DMS153 (cell line): ENCODE data around the gene RHBDL3.
"Not testable (repeated sequence)": the region's sequence is repeated elsewhere in the genome, so short reads cannot be mapped to it uniquely, and the experiment has no call there.

Experiments used
- DNase-seq: peaks from one replicate; lab custom pipeline; 2025; lab: John Stamatoyannopoulos, UW

RHBDL3 gene, protein sequence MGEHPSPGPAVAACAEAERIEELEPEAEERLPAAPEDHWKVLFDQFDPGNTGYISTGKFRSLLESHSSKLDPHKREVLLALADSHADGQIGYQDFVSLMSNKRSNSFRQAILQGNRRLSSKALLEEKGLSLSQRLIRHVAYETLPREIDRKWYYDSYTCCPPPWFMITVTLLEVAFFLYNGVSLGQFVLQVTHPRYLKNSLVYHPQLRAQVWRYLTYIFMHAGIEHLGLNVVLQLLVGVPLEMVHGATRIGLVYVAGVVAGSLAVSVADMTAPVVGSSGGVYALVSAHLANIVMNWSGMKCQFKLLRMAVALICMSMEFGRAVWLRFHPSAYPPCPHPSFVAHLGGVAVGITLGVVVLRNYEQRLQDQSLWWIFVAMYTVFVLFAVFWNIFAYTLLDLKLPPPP

DNA sequence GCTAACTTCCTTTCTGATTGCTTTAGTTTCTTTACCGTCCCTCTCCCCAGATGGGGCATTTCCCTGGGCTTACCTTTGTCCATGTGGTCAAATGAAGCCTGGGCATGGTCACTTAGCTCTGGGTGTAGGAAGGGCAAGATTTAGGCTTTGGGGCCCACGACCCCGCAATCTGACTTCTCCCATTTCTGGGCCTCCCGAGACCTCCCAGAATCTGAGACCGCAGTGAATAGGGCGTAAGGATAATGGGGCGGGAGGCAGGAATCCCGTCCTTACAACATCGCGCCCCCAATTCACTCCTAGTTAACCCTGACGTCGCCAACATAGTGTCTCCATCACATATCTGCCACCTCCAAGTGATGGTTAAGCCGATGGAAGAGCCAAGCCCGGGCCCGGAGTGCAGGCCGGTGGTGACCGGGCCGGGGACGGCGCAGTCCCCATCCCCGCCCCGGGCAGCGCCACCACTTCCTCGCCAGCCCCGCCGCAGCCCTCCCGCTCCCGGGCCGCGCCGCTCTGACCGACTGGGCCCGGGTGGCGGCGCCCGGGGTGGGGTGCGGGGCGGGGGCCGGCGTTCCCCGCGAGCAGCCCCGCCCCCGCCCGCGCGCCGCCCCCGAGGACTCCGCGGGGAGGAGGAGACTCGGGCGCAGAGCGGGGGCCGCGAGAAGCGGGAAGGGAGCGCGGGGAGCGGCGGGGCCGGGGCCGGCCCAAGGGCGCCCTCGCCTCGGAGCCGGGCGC lies at the start of gene RHBDL3:
Gene RHBDL3, plus strand, starts transcription at position 641 of the 732 bp plus-strand sequence. CDS start 358 bp downstream, outside the sequence.
- no peak for DNase-seq

DNA sequence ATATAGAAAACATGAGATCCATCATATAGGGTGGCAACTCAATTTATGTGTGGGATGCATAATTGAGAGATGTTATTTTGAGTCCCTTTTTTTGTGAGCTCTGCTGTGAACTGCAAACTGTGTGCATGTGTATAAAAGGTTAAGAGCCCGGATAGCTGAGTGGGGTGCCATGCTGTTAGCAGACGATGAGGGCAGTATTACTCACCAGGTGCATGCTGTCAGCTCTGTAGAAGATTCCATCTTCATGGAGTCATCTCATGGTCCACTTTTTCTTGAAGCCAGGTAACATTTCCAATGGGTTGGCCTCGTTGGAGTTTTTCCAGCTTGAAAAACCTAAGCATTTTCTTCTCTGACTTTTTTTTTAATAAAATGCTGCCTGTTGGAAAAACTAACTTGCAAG lies 43.0 kb upstream of the RHBDL3 start:
- no peak for DNase-seq

DNA sequence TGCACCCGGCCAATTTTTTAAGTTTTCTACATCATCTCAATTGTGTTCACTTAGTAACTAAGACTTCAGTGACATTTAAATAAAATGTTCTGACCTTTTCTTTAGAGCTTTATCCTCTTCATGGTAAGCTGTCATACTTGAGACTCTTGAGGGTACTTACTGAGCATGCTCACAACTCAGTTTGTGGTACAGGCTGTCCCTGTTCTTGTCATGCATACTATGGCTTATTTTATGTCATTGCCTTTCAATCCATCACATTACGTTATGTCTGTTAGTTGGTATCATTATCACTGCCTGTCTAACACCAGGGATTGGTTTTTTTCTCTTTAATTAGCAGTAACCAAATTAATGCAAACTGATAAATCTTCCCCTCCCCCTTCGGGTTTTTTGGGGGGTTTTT lies 41.9 kb upstream of the RHBDL3 start:
- no peak for DNase-seq

DNA sequence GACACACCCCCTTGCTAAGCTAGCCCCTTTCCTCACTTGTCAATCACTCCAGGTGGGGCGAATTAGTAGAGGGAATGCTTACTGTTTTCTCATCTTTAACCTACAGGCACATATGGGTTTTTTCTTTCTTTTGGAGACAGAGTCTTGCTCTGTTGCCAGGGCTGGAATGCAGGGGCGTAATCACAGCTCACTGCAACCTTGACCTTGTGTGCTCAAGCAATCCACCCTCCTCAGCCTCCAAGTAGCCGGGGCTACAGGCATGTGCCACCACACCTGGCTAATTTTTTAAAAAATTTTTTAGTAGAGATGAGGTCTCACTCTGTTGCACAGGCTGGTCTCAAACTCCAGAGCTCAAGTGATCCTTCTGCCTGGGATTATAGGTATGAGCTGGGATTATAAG lies 38.7 kb upstream of the RHBDL3 start:
- DNase-seq, result no peak

DNA sequence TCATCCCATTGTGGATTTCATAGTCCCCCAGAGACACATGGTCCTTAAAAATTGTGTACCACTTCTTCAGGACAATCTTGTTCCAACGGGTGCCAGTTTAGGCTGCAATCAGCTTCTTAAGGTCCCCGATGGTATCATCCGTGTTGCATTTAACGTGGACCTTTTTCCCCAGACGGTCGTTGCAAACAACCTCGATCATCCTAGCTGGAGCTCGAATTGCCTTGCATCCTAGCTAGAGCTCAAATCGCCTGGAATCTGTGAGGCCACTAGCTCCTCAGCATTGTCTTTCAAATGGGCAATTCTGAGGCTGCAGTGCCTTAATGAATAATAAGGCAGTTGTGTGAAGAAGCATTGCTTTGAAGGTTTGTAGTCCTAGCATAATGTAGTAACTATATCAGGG lies 37.7 kb upstream of the RHBDL3 start:
- DNase-seq, result no peak

DNA sequence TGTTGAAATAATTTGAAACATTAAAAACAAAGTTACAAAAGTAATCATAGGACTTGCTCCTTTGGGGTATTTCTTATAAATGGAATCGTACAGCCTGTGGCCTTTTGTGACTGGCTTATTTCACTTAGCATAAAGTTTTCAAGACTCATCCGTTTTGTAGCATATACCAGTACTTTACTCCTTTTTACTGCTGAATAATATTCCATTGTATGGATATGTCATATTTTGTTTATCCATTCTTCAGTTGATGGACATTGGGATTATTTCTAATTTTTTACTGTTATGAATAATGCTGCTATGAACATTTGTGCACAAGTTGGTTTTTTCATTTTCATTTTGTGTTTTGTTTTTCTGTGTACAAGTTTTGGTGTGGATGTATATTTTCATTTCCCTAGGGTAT lies 30.0 kb upstream of the RHBDL3 start:
- DNase-seq, result no peak

DNA sequence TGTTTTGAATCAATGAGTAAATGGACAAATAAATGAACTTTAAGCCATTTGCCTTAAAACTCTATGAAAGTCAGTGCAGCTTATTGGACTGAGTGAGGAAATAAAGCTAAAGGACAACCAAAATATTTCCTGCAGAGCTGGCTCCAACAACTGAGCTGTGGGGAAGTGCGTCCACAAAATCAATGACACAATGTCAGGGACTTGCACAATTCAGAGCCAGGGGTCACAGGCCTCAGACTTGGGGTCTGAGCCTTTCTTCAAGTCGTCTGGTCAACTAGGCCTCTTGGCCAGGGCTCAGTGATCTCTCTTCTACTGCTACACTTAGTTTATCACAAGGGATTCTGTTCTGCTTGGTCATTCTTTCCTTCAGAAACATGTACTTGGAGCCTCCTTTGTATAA lies 26.2 kb upstream of the RHBDL3 start:
- no peak for DNase-seq

DNA sequence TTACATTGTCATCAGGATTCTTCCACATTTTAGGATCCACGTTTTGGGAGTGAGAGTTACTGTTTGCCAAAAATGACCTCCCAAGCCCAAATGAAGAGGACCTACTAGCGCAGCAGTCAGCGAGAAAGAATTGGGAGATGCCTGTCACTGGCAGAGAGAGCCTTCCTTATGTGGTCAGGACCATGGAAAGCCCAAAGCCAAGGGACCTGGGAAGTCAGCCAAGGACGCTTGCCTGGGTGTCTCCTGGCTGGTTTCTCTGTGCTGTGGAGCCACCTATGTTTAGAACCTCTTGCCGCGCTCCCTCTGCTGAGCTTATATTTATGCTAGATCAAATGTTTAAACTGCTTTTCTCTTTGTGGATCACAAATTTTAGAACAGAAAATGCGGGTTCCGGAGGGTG lies 24.9 kb upstream of the RHBDL3 start:
- no peak for DNase-seq

DNA sequence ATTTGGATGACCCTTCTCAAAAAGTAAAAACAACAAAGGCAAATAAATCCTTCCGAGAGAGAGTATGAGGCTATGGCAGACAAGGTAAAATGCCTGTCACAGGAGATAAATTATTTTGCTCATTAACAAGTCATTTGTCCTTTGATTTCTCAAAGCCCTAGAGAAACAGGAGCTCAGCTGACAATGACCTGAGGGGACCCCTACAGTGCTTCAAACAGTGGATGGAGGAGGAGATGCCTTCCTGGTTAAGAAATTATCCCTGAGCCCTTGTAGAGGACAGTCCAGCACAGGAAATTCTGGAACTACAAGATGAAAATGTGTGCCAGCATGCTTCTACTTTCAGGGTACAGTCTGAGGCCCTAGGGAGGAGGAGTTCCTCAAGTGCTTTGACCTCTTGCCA lies 24.0 kb upstream of the RHBDL3 start:
- DNase-seq, result no peak

DNA sequence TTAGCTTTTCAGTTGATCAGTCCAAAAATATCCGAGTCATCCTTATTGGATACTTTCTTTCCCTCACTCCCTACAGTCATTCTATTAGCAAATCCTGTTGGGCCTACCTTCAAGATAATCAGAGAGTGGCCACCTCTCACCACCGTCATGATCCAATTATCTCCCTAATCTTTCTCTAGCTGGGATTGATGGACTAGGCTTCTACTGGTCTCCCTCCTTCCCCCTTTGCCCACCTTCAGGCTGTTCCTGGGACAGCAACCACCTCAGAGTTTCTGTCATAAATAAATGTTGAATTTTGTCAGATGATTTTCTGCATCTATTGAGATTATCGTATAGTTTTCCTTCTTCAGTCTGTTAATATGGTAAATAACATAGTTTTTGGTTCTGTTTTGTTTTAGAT lies 16.2 kb upstream of the RHBDL3 start:
- no peak for DNase-seq

DNA sequence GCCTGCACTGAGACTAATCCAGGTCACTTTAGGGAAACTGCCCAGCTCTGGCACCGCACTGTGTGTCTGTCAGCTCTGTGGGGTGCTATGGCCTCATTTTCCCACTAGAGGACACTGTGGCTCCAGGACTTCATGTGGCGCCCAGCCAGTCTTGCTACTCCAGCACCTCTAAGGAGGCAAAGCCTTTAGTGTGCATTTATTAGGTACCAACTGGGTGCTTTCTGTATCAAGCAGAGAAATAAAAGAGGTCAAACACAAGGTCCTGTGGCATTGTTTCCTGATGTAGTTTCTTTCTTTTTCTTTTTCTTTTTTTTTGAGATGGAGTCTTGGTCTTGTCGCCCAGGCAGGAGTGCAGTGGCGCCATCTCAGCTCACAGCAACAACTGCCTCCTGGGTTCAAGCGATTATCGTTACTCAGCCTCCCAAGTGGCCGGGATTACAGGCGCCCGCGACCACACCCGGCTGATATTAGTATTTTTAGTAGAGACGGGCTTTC lies 12.5 kb upstream of the RHBDL3 start:
- DNase-seq, result peak; percentile 9

DNA sequence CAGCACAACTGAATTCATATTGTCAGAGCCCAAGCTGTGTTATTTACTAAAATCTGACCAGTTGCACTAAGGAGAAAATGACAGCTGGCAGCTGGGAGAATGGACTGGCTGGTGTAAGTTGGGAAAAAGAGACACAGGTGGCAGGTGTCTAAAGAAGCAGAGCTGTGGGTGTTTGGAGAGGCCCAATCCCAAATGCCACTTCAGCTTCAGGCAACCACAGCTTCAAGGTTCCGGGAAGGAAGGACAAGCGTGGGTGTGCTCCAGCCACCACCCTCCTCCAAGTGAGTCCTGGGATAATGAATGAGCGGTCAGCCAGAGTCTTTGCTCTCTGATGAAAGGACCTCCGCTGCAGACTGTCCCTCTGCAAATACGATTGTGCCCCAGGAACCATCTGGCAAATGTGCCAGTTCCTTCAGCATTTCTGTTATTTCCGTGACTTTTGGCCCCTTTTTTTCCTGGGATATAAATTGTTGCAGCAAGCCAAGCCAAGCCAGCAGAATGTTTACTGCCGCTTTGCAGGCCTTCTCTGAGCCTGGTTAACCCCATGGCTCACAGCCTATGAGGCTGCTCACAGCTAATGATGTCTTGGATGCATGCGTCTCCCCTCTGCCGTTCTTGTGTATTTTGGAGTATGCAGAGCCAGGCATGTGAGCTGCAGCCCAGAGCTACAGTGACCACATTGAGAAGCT lies 9.5 kb upstream of the RHBDL3 start:
- DNase-seq, result no peak

DNA sequence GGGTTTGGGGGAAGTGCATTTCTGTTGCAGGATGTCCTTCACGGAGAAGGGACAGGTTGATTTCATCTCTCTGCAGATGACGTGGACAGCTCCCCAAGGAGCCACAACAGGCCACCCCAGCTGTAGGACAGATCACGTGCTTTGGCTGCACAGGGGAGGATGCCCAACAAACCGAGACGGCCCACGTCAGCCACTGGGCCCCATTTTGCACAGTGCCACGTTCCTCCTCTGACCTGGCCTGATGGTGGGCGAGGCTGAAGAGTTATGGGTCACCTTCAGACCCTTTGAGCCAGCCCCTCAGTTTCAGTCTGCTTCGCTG lies 9.0 kb upstream of the RHBDL3 start:
- no peak for DNase-seq

DNA sequence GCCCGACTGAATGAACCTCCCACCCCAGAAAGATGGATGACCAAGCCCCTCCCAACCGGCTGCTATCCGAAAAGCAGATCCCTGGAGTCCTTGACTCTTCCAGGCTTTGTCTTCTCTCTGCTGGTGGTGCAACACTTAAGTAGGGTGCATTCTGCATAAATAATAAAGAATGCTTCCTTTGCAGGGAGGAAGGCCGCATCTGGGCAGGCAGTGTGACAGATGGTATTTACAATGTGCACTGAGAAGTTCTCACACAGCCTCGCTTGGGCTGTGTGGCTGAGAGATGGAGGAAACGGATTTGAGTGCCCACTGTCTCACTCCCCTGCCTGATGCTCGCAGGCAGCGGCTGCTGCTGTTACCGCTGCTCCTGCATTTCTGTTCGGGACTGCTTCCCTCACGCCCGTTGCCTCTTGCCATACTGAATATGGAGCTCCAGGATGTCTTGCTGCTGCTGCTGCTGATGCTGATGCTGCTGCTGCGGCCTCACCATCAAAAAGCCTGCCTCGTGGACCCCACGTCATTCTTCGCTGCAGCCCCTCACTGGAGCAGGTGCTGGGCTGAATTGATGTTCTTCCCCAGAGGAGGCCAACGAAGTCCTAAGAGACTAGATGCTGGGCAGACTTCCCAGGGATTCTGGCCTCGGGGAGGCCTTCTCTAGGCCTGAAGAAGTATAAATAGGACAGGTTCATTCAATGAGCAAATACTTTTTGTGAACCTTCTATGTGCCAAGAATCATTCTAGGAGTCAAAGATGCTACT lies 7.1 kb upstream of the RHBDL3 start:
- DNase-seq, result no peak

DNA sequence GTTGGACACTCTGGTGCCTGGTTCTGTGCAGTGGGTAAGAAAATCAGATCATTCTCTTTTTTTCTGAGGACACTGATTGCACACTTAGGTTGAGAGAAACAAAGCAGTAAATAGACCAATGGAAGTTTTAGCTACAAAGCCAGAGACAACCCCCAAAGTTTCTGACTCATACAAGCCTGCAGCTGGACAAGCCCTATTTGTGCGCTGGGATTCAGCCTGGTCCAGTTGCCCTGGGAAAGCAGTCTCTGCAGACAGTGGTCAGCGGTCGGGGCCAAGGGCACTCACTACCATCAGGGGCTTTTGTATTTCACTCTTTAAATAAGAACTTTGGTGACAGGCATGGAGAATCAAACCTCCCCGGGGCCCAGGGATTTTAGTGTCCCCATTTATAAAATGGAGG lies 6.0 kb upstream of the RHBDL3 start:
- DNase-seq, result no peak

DNA sequence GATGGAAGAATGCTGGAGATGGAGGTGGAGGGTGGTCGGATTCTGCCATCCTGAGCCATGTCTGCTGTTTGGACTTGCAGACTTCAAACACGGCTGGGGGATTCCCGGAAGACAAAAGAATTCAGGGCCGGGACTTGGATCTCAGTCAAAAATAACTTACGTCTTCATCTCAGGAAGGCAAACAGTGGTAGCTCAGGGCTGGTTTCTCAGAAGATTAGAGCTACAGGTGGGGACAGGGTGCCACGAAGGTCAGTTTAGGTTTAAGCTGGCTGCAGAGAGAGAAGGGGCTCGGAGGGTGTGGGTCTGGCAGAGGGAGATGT lies 4.3 kb upstream of the RHBDL3 start:
- no peak for DNase-seq

DNA sequence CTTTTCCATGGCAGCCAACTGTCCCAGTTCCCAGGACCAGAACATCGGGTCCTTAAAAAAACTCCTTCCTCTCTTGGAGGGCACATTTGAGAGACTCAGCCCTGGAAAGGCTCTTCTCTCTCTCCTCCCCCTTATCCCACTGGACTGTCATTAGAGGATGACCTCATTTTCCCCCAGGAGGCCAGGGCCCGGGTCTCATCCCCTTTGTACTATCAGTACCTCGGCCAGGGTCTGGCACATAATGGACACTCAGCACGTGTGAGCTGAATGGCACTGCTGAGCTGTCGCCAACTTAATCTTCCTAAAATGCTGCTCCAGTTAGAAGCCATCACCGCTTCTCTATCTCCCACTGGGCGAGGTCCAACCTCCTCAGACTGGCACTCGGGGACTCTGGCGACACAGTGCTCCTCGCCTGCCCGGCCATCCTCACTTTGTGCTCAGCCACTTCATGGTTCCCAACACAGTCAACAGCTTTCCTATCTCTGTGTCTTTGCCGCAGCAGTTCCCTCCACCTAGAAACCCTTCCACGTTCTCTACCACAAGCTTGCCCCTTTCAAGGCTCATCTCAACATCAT lies 3.6 kb upstream of the RHBDL3 start:
- no peak for DNase-seq

DNA sequence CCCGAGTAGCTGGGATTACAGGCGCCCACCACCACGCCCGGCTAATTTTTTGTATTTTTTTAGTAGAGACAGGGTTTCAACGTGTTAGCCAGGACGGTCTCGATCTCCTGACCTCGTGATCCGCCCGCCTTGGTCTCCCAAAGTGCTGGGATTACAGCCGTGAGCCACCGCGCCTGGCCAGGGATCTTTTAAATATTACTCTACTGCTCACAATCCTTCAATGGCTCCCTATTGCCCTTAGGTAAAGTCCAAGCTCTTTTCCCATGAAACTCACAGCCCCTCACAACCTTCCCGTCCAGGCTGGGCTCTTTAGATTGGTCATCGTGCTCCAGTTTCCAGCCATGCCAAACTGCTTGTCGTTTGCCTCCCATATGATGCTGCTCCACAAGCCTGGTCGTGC lies 2.1 kb upstream of the RHBDL3 start:
- not testable (repeated sequence) for DNase-seq

DNA sequence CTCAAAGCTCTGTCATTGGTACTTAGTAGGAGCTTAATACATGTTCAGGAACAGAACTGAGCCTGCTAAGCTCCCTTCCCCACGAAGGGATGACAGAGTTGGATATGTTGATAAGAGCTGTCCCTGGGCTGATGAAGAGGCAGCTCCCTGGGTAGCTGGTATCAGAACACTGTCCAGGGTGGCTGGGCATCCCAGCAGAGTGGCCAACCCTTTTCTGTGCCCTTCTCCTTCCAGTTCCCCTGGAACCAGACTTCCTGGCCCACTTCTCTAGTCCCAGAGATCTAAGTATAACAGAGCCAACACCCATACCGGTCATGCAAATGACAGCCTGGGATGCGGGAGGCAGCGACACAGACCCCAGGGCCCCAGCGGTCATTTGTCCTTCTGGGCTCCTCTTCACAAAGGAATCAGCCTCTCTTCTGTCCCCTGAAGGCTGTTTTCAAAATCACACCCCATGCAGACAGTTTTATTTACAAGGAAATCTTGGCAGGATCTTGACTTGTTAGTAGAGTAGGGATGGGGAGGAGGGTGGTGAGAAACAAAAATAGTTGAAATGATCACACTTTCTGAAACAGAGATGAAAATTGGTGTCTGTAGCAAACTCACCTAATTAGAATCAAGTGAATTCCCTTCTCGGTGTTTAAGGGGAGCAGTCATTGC lies 1.4 kb upstream of the RHBDL3 start:
- no peak for DNase-seq

DNA sequence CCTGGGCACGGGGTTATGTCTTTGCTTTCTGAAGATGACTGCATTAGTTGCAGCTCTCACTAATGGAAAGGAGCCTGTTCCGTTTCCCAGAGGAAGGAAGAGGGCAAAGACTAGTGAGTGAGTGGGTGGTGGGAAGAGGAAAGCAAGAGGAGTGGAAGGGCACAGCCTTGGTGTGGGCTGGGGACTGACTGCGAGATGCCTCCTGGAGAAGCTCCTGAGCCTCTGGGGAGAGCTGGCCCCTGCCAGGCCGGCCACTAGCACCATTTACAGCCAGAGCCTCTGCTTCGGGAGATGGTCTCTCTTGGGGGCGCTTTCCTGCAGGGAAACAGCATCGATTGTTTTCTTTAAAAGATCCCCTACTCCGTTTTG lies 825 bp upstream of the RHBDL3 start:
- no peak for DNase-seq

DNA sequence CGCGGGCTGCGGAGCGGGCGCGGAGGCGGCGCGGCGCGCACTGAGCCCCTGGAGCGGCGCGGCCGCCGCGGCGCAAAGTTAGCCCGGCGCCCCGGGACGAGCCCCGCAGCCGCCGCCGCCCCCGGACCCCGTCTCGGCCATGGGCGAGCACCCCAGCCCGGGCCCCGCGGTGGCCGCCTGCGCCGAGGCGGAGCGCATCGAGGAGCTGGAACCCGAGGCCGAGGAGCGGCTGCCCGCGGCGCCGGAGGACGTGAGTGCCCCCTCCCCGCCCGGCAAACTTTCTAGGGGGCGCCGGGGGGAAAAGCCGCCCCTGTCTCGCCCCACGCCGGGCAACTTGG lies 388 bp downstream of the RHBDL3 start:
- no peak for DNase-seq
